Panc1 (cell line): ENCODE data around the gene BRCA1. TPM values are rescaled to one million over a fixed set of nuclear protein-coding genes. Genes with fewer than 3 reads are reported as not detected.

Experiments used
- ATAC-seq: fragments of 200-7000 bp; cut with Tn5 transposase; 2 replicates; pipeline ENCODE4 v1.9.1; 2020; ENCODE audit warnings: mild to moderate bottlenecking, moderate library complexity
- BruUV-seq: library from RNA; stranded (reverse); fragments of 400-500 nt; replicated peaks from 2 replicates; lab custom pipeline; 2021; lab: Mats Ljungman, UMichigan
- CTCF ChIA-PET: fragments of 300-600 bp; sonication (Branson Sonifier 250); formaldehyde crosslinking; loops from one replicate; lab custom pipeline; 2022; ENCODE audit warnings: antibody characterized with exemption; lab: Charles Lee
- POLR2A ChIA-PET: fragments of 300-600 bp; sonication (Branson Sonifier 250); formaldehyde crosslinking; loops from one replicate; lab custom pipeline; 2022; ENCODE audit warnings: antibody characterized with exemption; lab: Charles Lee
- DNase-seq: peaks from one replicate; pipeline ENCODE4 v3.0.0-alpha.2; 2010; ENCODE audit warnings: low read depth, low spot score
- H3K27ac ChIP-seq: 2 replicates; pipeline ENCODE4 v1.5.1; 2011; ENCODE audit warnings: mild to moderate bottlenecking, low read length, inconsistent platforms
- H3K27me3 ChIP-seq: fragments of 200-500 bp; sonication (Bioruptor generic); 2 replicates; pipeline ENCODE4 v1.6.0; 2014; ENCODE audit warnings: low read length, inconsistent platforms; ENCODE audit not compliant: control insufficient read depth, insufficient read depth
- H3K36me3 ChIP-seq: fragments of 200-500 bp; sonication (Bioruptor generic); 2 replicates; pipeline ENCODE4 v1.5.1; 2014; ENCODE audit warnings: inconsistent platforms, mild to moderate bottlenecking, low read length, moderate library complexity; ENCODE audit not compliant: control insufficient read depth, insufficient read depth
- H3K4me1 ChIP-seq: 2 replicates; pipeline ENCODE4 v1.5.1; 2011; ENCODE audit warnings: inconsistent platforms, mild to moderate bottlenecking, low read length, moderate library complexity; ENCODE audit not compliant: control insufficient read depth, insufficient read depth
- H3K4me3 ChIP-seq, 2 experiments: 2 replicates each; pipeline ENCODE4 v1.5.1; 2011 to 2012; ENCODE audit warnings: low read depth in 2 of 2, low read length in 2 of 2, mild to moderate bottlenecking in 2 of 2, inconsistent platforms in 1 of 2, moderate library complexity in 1 of 2
- H3K9me3 ChIP-seq: fragments of 200-500 bp; sonication (Bioruptor generic); 2 replicates; pipeline ENCODE4 v1.5.1; 2014; ENCODE audit warnings: low read depth, mild to moderate bottlenecking, inconsistent platforms, low read length, moderate library complexity; ENCODE audit not compliant: control insufficient read depth, insufficient read depth
- CTCF ChIP-seq: fragments of 450-650 bp; IDR thresholded peaks from 2 replicates; pipeline ENCODE4 v1.5.1; 2017; ENCODE audit warnings: mild to moderate bottlenecking
- POLR2AphosphoS5 ChIP-seq: IDR thresholded peaks from 2 replicates; pipeline ENCODE4 v1.6.1; 2012; ENCODE audit warnings: mild to moderate bottlenecking, low read depth, low read length, moderate library complexity
- REST ChIP-seq, 2 experiments: IDR thresholded peaks; 2 replicates each; pipeline ENCODE4 v1.6.1; 2011 to 2012; ENCODE audit warnings: low read depth in 2 of 2, control low read depth in 1 of 2, low read length in 1 of 2, mild to moderate bottlenecking in 1 of 2, moderate library complexity in 1 of 2; ENCODE audit not compliant: insufficient read depth in 1 of 2
- SIN3A ChIP-seq: IDR thresholded peaks from 2 replicates; pipeline ENCODE4 v1.6.1; 2012; ENCODE audit warnings: low read depth, mild to moderate bottlenecking, low read length, moderate library complexity, borderline replicate concordance; ENCODE audit not compliant: insufficient read depth
- TCF7L2 ChIP-seq: IDR thresholded peaks from 2 replicates; pipeline ENCODE4 v1.6.1; 2011; ENCODE audit warnings: mild to moderate bottlenecking, low read depth, low read length, inconsistent platforms
- in situ Hi-C: cut with HindIII; loops from 2 replicates; pipeline ENCODE4 v1.10.0; 2016; ENCODE audit warnings: low sequenced_read_pairs, low pct_unique_long_range_greater_than_20kb
- intact Hi-C: fragments of 100-400 bp; cut with micrococcal nuclease; formaldehyde crosslinking; loops from one replicate; pipeline ENCODE4 v1.10.0; 2022; ENCODE audit not compliant: unreplicated experiment
- total RNA-seq: library from RNA; stranded (reverse); gene quantifications from one replicate; pipeline ENCODE4 v1.2.1, GENCODE V29; 2021; ENCODE audit not compliant: unreplicated experiment

Gene BRCA1
- total RNA-seq, 1 experiment from 2014 or later, result 29.9 TPM

- POLR2A ChIA-PET, result no interaction called here
- ATAC-seq (no peak), DNase-seq (no peak)
- intact Hi-C loops (no loop called here), in situ Hi-C loops (no loop called here)
- H3K4me3 ChIP-seq, result peak overlapping the region in 1 of 2 experiments; percentile 20; a peak in 1 of 4 replicates
- no TSS peak for BruUV-seq
- CTCF ChIA-PET, result no interaction called here
- no peaks in the 10 kb centered on the region for H3K4me1 ChIP-seq
- no peaks in the 10 kb centered on the region; the same call in 1 of the 2 replicates for H3K36me3 ChIP-seq
- H3K27me3 ChIP-seq, result no peaks in the 10 kb centered on the region
- TF ChIP-seq TCF7L2, result no peak
- TF ChIP-seq CTCF, result no peak
- no peak for TF ChIP-seq POLR2AphosphoS5
- no peak for TF ChIP-seq REST (IDR thresholded peaks at IDR 0.05; ENCODE audit: insufficient read depth in 1 of 2, low read depth in 2 of 2, low read length in 1 of 2)
- TF ChIP-seq SIN3A, result no peak
- H3K27ac ChIP-seq, result no peak overlapping the region
- no peaks in the 10 kb centered on the region for H3K9me3 ChIP-seq
Measured at GRCh38 chr17:43025766-43026537, 99.2 kb downstream of the BRCA1 start.

GRCh38 chr17:43025290-43025657 is 99.9 kb downstream of the BRCA1 start:
- H3K4me1 ChIP-seq, result peaks cover 2% of the 10 kb centered on the region
- H3K36me3 ChIP-seq, result no peaks in the 10 kb centered on the region; the same call in 1 of the 2 replicates
- POLR2A ChIA-PET, result no interaction called here
- peak overlapping the region in 1 of 2 experiments; percentile 20; a peak in 1 of 4 replicates for H3K4me3 ChIP-seq
- no peaks in the 10 kb centered on the region for H3K27me3 ChIP-seq
- intact Hi-C loops (no loop called here), in situ Hi-C loops (no loop called here)
- no peaks in the 10 kb centered on the region for H3K9me3 ChIP-seq
- DNase-seq, result no peak
- no peak for ATAC-seq
- TF ChIP-seq SIN3A, result no peak
- TF ChIP-seq TCF7L2, result no peak
- no peak for TF ChIP-seq POLR2AphosphoS5
- no peak for TF ChIP-seq CTCF
- TF ChIP-seq REST (IDR thresholded peaks at IDR 0.05; ENCODE audit: insufficient read depth in 1 of 2, low read depth in 2 of 2, low read length in 1 of 2), result no peak
- no TSS peak for BruUV-seq
- CTCF ChIA-PET, result no interaction called here
- H3K27ac ChIP-seq, result no peak overlapping the region
